Cardiac septum (tissue), 1 donor: ENCODE results near the gene GRIA4. TPM values are rescaled to one million over a fixed set of nuclear protein-coding genes. Genes with fewer than 3 reads are reported as not detected.
"Not testable (repeated sequence)": the region's sequence is repeated elsewhere in the genome, so short reads cannot be mapped to it uniquely, and the experiment has no call there.

Source experiments
- DNase-seq: peaks from one replicate; pipeline ENCODE4 v3.0.0-alpha.2; 2020; ENCODE audit warnings: low spot score
- intact Hi-C: fragments of 100-400 bp; cut with DNase I; formaldehyde crosslinking; loops from one replicate; pipeline ENCODE4 v1.14.0; 2022
- total RNA-seq: library from RNA; stranded (reverse); fragmentation: NEBNext Ultra II Directional; extraction: Animal tissue kit (Norgen Biotek cat#: 25700); gene quantifications from one replicate; pipeline ENCODE4 v1.2.1, GENCODE V29; 2021
- donor health status: DM: no; HTN: no; CAD: no.

Gene GRIA4
- total RNA-seq, 1 donor from 2014 or later: 0.43 TPM

GRCh38 chr11:105948918-105949590, 339.2 kb downstream of the GRIA4 start:
- DNase-seq: no peak
- intact Hi-C loops: no loop called here

GRCh38 chr11:105953886-105954285, 344.0 kb downstream of the GRIA4 start:
- intact Hi-C loops: no loop called here
- DNase-seq: no peak

GRCh38 chr11:105960252-105961245, 350.7 kb downstream of the GRIA4 start:
- DNase-seq: no peak
- intact Hi-C loops: no loop called here

GRCh38 chr11:105968021-105968697, 358.3 kb downstream of the GRIA4 start:
- DNase-seq: no peak
- intact Hi-C loops: no loop called here

- DNase-seq: no peak
- intact Hi-C loops: no loop called here
These were observed 359.9 kb downstream of the GRIA4 start for GRCh38 chr11:105969756-105970155.

- DNase-seq: no peak
- intact Hi-C loops: no loop called here
These were observed 365.3 kb downstream of the GRIA4 start for GRCh38 chr11:105975128-105975527.

- intact Hi-C loops: no loop called here
- no peak for DNase-seq
These were observed 370.3 kb downstream of the GRIA4 start for GRCh38 chr11:105979997-105980703.

GRCh38 chr11:105986554-105986953, 376.7 kb downstream of the GRIA4 start:
- intact Hi-C loops: no loop called here
- no peak for DNase-seq

- intact Hi-C loops: no loop called here
- DNase-seq: no peak
These were observed 378.3 kb downstream of the GRIA4 start for GRCh38 chr11:105988197-105988596.

GRCh38 chr11:105989124-105989523, 379.3 kb downstream of the GRIA4 start:
- DNase-seq: no peak
- intact Hi-C loops: no loop called here

GRCh38 chr11:105991888-105992287, 382.0 kb downstream of the GRIA4 start:
- no peak for DNase-seq
- intact Hi-C loops: no loop called here

GRCh38 chr11:106001304-106002012, 391.6 kb downstream of the GRIA4 start:
- intact Hi-C loops: no loop called here
- DNase-seq: no peak

GRCh38 chr11:106003094-106003493, 393.2 kb downstream of the GRIA4 start:
- DNase-seq, intact Hi-C loops: not testable (repeated sequence)

- no peak for DNase-seq
- intact Hi-C loops: no loop called here
These were observed 401.6 kb downstream of the GRIA4 start for GRCh38 chr11:106011481-106011880.

GRCh38 chr11:106012744-106013143, 402.9 kb downstream of the GRIA4 start:
- intact Hi-C loops: no loop called here
- DNase-seq: no peak

GRCh38 chr11:106014035-106014434, 404.2 kb downstream of the GRIA4 start:
- intact Hi-C loops: no loop called here
- DNase-seq: no peak

GRCh38 chr11:106014620-106015019, 404.7 kb downstream of the GRIA4 start:
- intact Hi-C loops: no loop called here

GRCh38 chr11:106015066-106015465, 405.2 kb downstream of the GRIA4 start:
- intact Hi-C loops: no loop called here
- no peak for DNase-seq

More at GRCh38 chr11:106014620-106015019, 404.7 kb downstream of the GRIA4 start:
- no peak for DNase-seq

- DNase-seq: no peak
- intact Hi-C loops: no loop called here
These were observed 407.2 kb downstream of the GRIA4 start for GRCh38 chr11:106017093-106017492.
